ENCODE data around the gene BTBD8. TPM values are rescaled to one million over a fixed set of nuclear protein-coding genes. Genes with fewer than 3 reads are reported as not detected.

BTBD8 gene
- total and polyA plus RNA-seq, 10 donors, result 0.52 to 6.9 (median 3.9) TPM

DNA sequence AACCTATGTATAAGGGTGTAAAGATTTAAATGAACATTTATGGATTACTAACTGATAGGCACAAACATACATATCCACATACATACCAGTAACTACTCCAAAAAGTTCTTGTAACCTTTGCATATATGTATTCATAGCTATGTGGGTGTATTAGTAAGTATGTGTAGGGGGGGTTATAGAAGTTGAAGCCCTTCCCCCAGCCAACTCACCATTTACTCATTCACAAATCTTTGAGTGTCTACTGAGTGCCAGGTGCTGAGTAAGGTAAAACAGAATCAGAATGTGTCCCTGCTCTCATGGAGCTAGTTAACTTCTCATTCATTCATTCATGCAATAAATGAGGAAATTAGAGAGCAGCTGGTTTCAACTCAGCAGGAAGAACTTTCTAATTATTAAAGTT is 138.9 kb downstream of the BTBD8 start:
- H3K27ac ChIP-seq, result no peak overlapping the region
- H3K4me3 ChIP-seq, result no peak overlapping the region
- no peaks in the 10 kb centered on the region for H3K27me3 ChIP-seq (replicated peaks in 1 of 7)
- no peaks in the 10 kb centered on the region for H3K36me3 ChIP-seq
- H3K9me3 ChIP-seq, result no peaks in the 10 kb centered on the region
- TF ChIP-seq POLR2A (IDR thresholded peaks at IDR 0.05) (no peak), POLR2AphosphoS5 (IDR thresholded peaks at IDR 0.05) (no peak)
- TF ChIP-seq, protein P1, sequence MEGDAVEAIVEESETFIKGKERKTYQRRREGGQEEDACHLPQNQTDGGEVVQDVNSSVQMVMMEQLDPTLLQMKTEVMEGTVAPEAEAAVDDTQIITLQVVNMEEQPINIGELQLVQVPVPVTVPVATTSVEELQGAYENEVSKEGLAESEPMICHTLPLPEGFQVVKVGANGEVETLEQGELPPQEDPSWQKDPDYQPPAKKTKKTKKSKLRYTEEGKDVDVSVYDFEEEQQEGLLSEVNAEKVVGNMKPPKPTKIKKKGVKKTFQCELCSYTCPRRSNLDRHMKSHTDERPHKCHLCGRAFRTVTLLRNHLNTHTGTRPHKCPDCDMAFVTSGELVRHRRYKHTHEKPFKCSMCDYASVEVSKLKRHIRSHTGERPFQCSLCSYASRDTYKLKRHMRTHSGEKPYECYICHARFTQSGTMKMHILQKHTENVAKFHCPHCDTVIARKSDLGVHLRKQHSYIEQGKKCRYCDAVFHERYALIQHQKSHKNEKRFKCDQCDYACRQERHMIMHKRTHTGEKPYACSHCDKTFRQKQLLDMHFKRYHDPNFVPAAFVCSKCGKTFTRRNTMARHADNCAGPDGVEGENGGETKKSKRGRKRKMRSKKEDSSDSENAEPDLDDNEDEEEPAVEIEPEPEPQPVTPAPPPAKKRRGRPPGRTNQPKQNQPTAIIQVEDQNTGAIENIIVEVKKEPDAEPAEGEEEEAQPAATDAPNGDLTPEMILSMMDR (IDR thresholded peaks at IDR 0.05 in 8 of 11, conservative IDR thresholded peaks at IDR 0.05 in 3 of 11), result no peak
- DNase-seq, result no peak
- intact Hi-C loops (cut with DNase I; ENCODE audit: low total_unique reads), result no loop called here
- no peaks in the 10 kb centered on the region for H3K4me1 ChIP-seq

DNA sequence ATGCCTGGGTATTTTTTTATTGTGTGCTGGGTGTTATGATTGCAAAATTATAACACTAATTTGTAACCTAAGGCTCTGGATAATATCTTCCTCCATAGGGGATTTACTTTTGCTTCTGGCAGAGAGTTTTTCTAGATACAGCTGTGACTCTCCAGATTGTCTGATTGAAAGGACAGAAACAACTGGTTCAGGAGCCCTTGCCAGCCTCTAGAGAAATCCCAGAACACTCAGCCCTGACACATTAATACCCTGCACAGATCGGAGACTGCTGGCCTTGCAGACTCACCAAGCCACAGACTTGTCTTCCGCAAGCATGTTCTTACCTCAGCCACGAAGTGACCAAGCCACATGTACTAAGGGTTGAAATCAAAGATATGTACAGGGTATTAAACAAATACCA is 148.3 kb downstream of the BTBD8 start:
- Histone ChIP-seq H3K4me1 (no peaks in the 10 kb centered on the region), H3K27me3 (replicated peaks in 1 of 7) (no peaks in the 10 kb centered on the region), H3K9me3 (no peaks in the 10 kb centered on the region), H3K36me3 (no peaks in the 10 kb centered on the region), H3K27ac (no peak overlapping the region), H3K4me3 (no peak overlapping the region)
- TF ChIP-seq, protein P1 (IDR thresholded peaks at IDR 0.05 in 8 of 11, conservative IDR thresholded peaks at IDR 0.05 in 3 of 11), result no peak
- no peak for TF ChIP-seq POLR2A (IDR thresholded peaks at IDR 0.05)
- no peak for TF ChIP-seq POLR2AphosphoS5 (IDR thresholded peaks at IDR 0.05)
- 83 to 91% (median 89%) methylated on average over 3 of the region's 3 CpGs for WGBS, 5 donors
- no peak for DNase-seq
- intact Hi-C loops (cut with DNase I; ENCODE audit: low total_unique reads), result no loop called here

DNA sequence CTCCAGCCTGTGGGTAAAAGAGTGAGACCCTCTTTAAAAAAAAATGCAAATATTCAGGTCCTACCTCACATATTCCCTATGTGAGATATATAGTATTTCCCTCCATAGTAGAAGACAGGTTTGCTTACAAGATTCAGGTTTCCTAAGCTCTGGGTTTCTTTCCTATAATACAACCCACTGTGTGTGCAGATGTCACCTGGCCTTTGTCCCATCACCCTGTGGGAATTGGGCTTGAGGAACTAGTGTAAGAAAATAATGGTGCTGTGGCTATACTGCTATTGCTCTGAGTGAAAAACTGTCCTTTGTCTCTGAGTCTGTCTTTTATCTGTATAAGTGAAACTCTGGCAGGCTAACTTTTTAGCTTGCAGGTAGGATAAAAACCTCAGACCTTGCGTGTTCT is 150.6 kb downstream of the BTBD8 start:
- Histone ChIP-seq H3K4me1 (no peaks in the 10 kb centered on the region), H3K36me3 (no peaks in the 10 kb centered on the region), H3K27ac (no peak overlapping the region), H3K27me3 (replicated peaks in 1 of 7) (no peaks in the 10 kb centered on the region), H3K9me3 (no peaks in the 10 kb centered on the region), H3K4me3 (no peak overlapping the region)
- TF ChIP-seq, protein P1 (IDR thresholded peaks at IDR 0.05 in 8 of 11, conservative IDR thresholded peaks at IDR 0.05 in 3 of 11), result no peak
- TF ChIP-seq POLR2A (IDR thresholded peaks at IDR 0.05) (no peak), POLR2AphosphoS5 (IDR thresholded peaks at IDR 0.05) (no peak)
- intact Hi-C loops (cut with DNase I; ENCODE audit: low total_unique reads), result no loop called here
- 83 to 94% (median 93%) methylated on average over 1 of the region's 1 CpG for WGBS, 5 donors
- no peak for DNase-seq

Other genes starting within 250 kb of the BTBD8 start
- gene TGFBR3, start 194.2 kb upstream of the BTBD8 start, total RNA-seq, result 100 to 1,000 TPM; 147 to 254 (median 185) TPM
- 10 to 100 TPM in 1 of 3 donors, 1 to 10 TPM in 2; 5.2 to 15.4 (median 8.1) TPM for gene TGFBR3, start 194.2 kb upstream of the BTBD8 start, polyA plus RNA-seq
- under 1 TPM in 2 of 7 donors, not detected in 5; 0.09 to 0.43 TPM for gene BRDT, start 130.9 kb upstream of the BTBD8 start, total RNA-seq
- not detected for gene BRDT, start 130.9 kb upstream of the BTBD8 start, polyA plus RNA-seq
- gene EPHX4, start 50.4 kb upstream of the BTBD8 start, total RNA-seq, result under 1 TPM in 1 of 7 donors, not detected in 6; 0.51 TPM
- gene EPHX4, start 50.4 kb upstream of the BTBD8 start, polyA plus RNA-seq, result under 1 TPM in 1 of 3 donors, not detected in 2; 0.07 TPM
- not detected for gene SETSIP, start 4.9 kb upstream of the BTBD8 start, total RNA-seq
- under 1 TPM in 1 of 3 donors, not detected in 2; 0.15 TPM for gene SETSIP, start 4.9 kb upstream of the BTBD8 start, polyA plus RNA-seq
- not detected for gene C1orf146, start 137.6 kb downstream of the BTBD8 start, total RNA-seq
- gene C1orf146, start 137.6 kb downstream of the BTBD8 start, polyA plus RNA-seq, result not detected
- gene GLMN, start 218.6 kb downstream of the BTBD8 start, total RNA-seq, result 10 to 100 TPM in 4 of 7 donors, 1 to 10 TPM in 3; 7.8 to 22.6 (median 11.3) TPM
- gene GLMN, start 218.6 kb downstream of the BTBD8 start, polyA plus RNA-seq, result 10 to 100 TPM; 10.2 to 20.2 (median 11.3) TPM
- gene RPAP2, start 218.7 kb downstream of the BTBD8 start, total RNA-seq, result 10 to 100 TPM in 6 of 7 donors, 1 to 10 TPM in 1; 6.2 to 31.5 (median 26.4) TPM
- gene RPAP2, start 218.7 kb downstream of the BTBD8 start, polyA plus RNA-seq, result 1 to 10 TPM; 4.4 to 6.4 (median 4.8) TPM

All from spleen (tissue), 11 donors.